ENCODE measurements around the gene TMEM156. TPM values are rescaled to one million over a fixed set of nuclear protein-coding genes. Genes with fewer than 3 reads are reported as not detected.
"Not testable (repeated sequence)": the region's sequence is repeated elsewhere in the genome, so short reads cannot be mapped to it uniquely, and the experiment has no call there.

Gene TMEM156
- total RNA-seq, 1 experiment from 2014 or later = not detected

GRCh38 chr4:38949411-38950051, 82.7 kb downstream of the TMEM156 start:
- no peak for DNase-seq (ENCODE audit: low read depth, low spot score)
- in situ Hi-C loops (cut with HindIII; ENCODE audit: low pct_unique_long_range_greater_than_20kb, low sequenced_read_pairs) = no loop called here

GRCh38 chr4:38948551-38948950, 83.7 kb downstream of the TMEM156 start:
- DNase-seq (ENCODE audit: low read depth, low spot score) = no peak
- in situ Hi-C loops (cut with HindIII; ENCODE audit: low pct_unique_long_range_greater_than_20kb, low sequenced_read_pairs) = no loop called here

- in situ Hi-C loops (cut with HindIII; ENCODE audit: low pct_unique_long_range_greater_than_20kb, low sequenced_read_pairs) = no loop called here
- no peak for DNase-seq (ENCODE audit: low read depth, low spot score)
Measured at GRCh38 chr4:38946919-38947318, 85.3 kb downstream of the TMEM156 start.

GRCh38 chr4:38944440-38944839, 87.8 kb downstream of the TMEM156 start:
- in situ Hi-C loops (cut with HindIII; ENCODE audit: low pct_unique_long_range_greater_than_20kb, low sequenced_read_pairs) = no loop called here
- no peak for DNase-seq (ENCODE audit: low read depth, low spot score)

- in situ Hi-C loops (cut with HindIII; ENCODE audit: low pct_unique_long_range_greater_than_20kb, low sequenced_read_pairs) = no loop called here
- no peak for DNase-seq (ENCODE audit: low read depth, low spot score)
Measured at GRCh38 chr4:38943343-38943742, 88.9 kb downstream of the TMEM156 start.

- DNase-seq (ENCODE audit: low read depth, low spot score) = peak; percentile 31
Measured at GRCh38 chr4:38941906-38942305, 90.3 kb downstream of the TMEM156 start.

GRCh38 chr4:38940476-38940875, 91.7 kb downstream of the TMEM156 start:
- in situ Hi-C loops (cut with HindIII; ENCODE audit: low pct_unique_long_range_greater_than_20kb, low sequenced_read_pairs) = no loop called here
- no peak for DNase-seq (ENCODE audit: low read depth, low spot score)

More at GRCh38 chr4:38941906-38942305, 90.3 kb downstream of the TMEM156 start:
- in situ Hi-C loops (cut with HindIII; ENCODE audit: low pct_unique_long_range_greater_than_20kb, low sequenced_read_pairs) = not testable (repeated sequence)

GRCh38 chr4:38939165-38939564, 93.0 kb downstream of the TMEM156 start:
- in situ Hi-C loops (cut with HindIII; ENCODE audit: low pct_unique_long_range_greater_than_20kb, low sequenced_read_pairs) = no loop called here
- no peak for DNase-seq (ENCODE audit: low read depth, low spot score)

- DNase-seq (ENCODE audit: low read depth, low spot score) = no peak
- in situ Hi-C loops (cut with HindIII; ENCODE audit: low pct_unique_long_range_greater_than_20kb, low sequenced_read_pairs) = no loop called here
Measured at GRCh38 chr4:38935391-38936073, 96.7 kb downstream of the TMEM156 start.

GRCh38 chr4:38931125-38931524, 101.1 kb downstream of the TMEM156 start:
- in situ Hi-C loops (cut with HindIII; ENCODE audit: low pct_unique_long_range_greater_than_20kb, low sequenced_read_pairs) = no loop called here
- no peak for DNase-seq (ENCODE audit: low read depth, low spot score)

- DNase-seq (ENCODE audit: low read depth, low spot score) = no peak
Measured at GRCh38 chr4:38930707-38931106, 101.5 kb downstream of the TMEM156 start.

GRCh38 chr4:38930204-38930603, 102.0 kb downstream of the TMEM156 start:
- in situ Hi-C loops (cut with HindIII; ENCODE audit: low pct_unique_long_range_greater_than_20kb, low sequenced_read_pairs) = no loop called here
- DNase-seq (ENCODE audit: low read depth, low spot score) = no peak

More at GRCh38 chr4:38930707-38931106, 101.5 kb downstream of the TMEM156 start:
- in situ Hi-C loops (cut with HindIII; ENCODE audit: low pct_unique_long_range_greater_than_20kb, low sequenced_read_pairs) = no loop called here

- no peak for DNase-seq (ENCODE audit: low read depth, low spot score)
- in situ Hi-C loops (cut with HindIII; ENCODE audit: low pct_unique_long_range_greater_than_20kb, low sequenced_read_pairs) = no loop called here
Measured at GRCh38 chr4:38928974-38929373, 103.2 kb downstream of the TMEM156 start.

- no peak for DNase-seq (ENCODE audit: low read depth, low spot score)
- in situ Hi-C loops (cut with HindIII; ENCODE audit: low pct_unique_long_range_greater_than_20kb, low sequenced_read_pairs) = no loop called here
Measured at GRCh38 chr4:38928568-38928967, 103.6 kb downstream of the TMEM156 start.

- no peak for DNase-seq (ENCODE audit: low read depth, low spot score)
- in situ Hi-C loops (cut with HindIII; ENCODE audit: low pct_unique_long_range_greater_than_20kb, low sequenced_read_pairs) = no loop called here
Measured at GRCh38 chr4:38926896-38927295, 105.3 kb downstream of the TMEM156 start.

- no peak for DNase-seq (ENCODE audit: low read depth, low spot score)
- in situ Hi-C loops (cut with HindIII; ENCODE audit: low pct_unique_long_range_greater_than_20kb, low sequenced_read_pairs) = no loop called here
Measured at GRCh38 chr4:38925492-38926413, 106.5 kb downstream of the TMEM156 start.

GRCh38 chr4:38924353-38924752, 107.9 kb downstream of the TMEM156 start:
- no peak for DNase-seq (ENCODE audit: low read depth, low spot score)
- in situ Hi-C loops (cut with HindIII; ENCODE audit: low pct_unique_long_range_greater_than_20kb, low sequenced_read_pairs) = no loop called here

- DNase-seq (ENCODE audit: low read depth, low spot score) = no peak
- in situ Hi-C loops (cut with HindIII; ENCODE audit: low pct_unique_long_range_greater_than_20kb, low sequenced_read_pairs) = no loop called here
Measured at GRCh38 chr4:38923746-38924145, 108.5 kb downstream of the TMEM156 start.
